H9 (cell line): ENCODE results near the gene SPP1. TPM values are rescaled to one million over a fixed set of nuclear protein-coding genes. Genes with fewer than 3 reads are reported as not detected.

ENCODE experiments used
- DNase-seq: peaks from one replicate; pipeline ENCODE4 v3.0.0-alpha.2; 2017
- H2AFZ ChIP-seq: one replicate; pipeline ENCODE4 v1.6.1; 2013; ENCODE audit warnings: mild to moderate bottlenecking, low read length, control low read depth, moderate library complexity
- H2AK5ac ChIP-seq: 2 replicates; pipeline ENCODE4 v1.6.1; 2013; ENCODE audit warnings: low read length, control low read depth, mixed read lengths; ENCODE audit not compliant: insufficient read length
- H2BK120ac ChIP-seq: one replicate; pipeline ENCODE4 v1.6.1; 2013; ENCODE audit warnings: low read depth, mild to moderate bottlenecking, low read length, control low read depth, inconsistent platforms; ENCODE audit not compliant: poor library complexity, severe bottlenecking
- H2BK12ac ChIP-seq: 2 replicates; pipeline ENCODE4 v1.6.1; 2013; ENCODE audit warnings: low read length, control low read depth, mixed read lengths, low read depth; ENCODE audit not compliant: insufficient read length
- H2BK15ac ChIP-seq: 2 replicates; pipeline ENCODE4 v1.6.1; 2013; ENCODE audit warnings: low read depth, low read length, control low read depth
- H2BK20ac ChIP-seq: one replicate; pipeline ENCODE4 v1.6.1; 2013; ENCODE audit warnings: low read depth, mild to moderate bottlenecking, low read length, control low read depth, inconsistent platforms; ENCODE audit not compliant: poor library complexity, severe bottlenecking
- H2BK5ac ChIP-seq: 2 replicates; pipeline ENCODE4 v1.6.1; 2013; ENCODE audit warnings: low read length, control low read depth, mixed read lengths; ENCODE audit not compliant: insufficient read length
- H3K14ac ChIP-seq: 2 replicates; pipeline ENCODE4 v1.6.1; 2013; ENCODE audit warnings: low read length, control low read depth; ENCODE audit not compliant: insufficient read depth
- H3K18ac ChIP-seq: 2 replicates; pipeline ENCODE4 v1.6.1; 2013; ENCODE audit warnings: low read depth, mild to moderate bottlenecking, mixed read lengths, low read length, control low read depth; ENCODE audit not compliant: insufficient read length
- H3K23ac ChIP-seq: 2 replicates; pipeline ENCODE4 v1.6.1; 2013; ENCODE audit warnings: low read length, control low read depth, mixed read lengths, low read depth; ENCODE audit not compliant: insufficient read length
- H3K23me2 ChIP-seq: 2 replicates; pipeline ENCODE4 v1.6.1; 2013; ENCODE audit warnings: low read depth, mild to moderate bottlenecking, mixed read lengths, low read length, control low read depth; ENCODE audit not compliant: insufficient read length, poor library complexity, severe bottlenecking
- H3K27ac ChIP-seq: 2 replicates; pipeline ENCODE4 v1.5.1; 2013; ENCODE audit warnings: low read length, control low read depth, mixed read lengths, low read depth; ENCODE audit not compliant: insufficient read length
- H3K27me3 ChIP-seq: 2 replicates; pipeline ENCODE4 v1.6.1; 2013; ENCODE audit warnings: low read length, control low read depth, inconsistent platforms; ENCODE audit not compliant: insufficient read depth
- H3K4ac ChIP-seq: 2 replicates; pipeline ENCODE4 v1.6.1; 2013; ENCODE audit warnings: low read depth, mild to moderate bottlenecking, control low read depth, inconsistent platforms, low read length, moderate library complexity
- H3K4me1 ChIP-seq: 2 replicates; pipeline ENCODE4 v1.6.1; 2013; ENCODE audit warnings: low read length, control low read depth, inconsistent platforms; ENCODE audit not compliant: insufficient read depth
- H3K4me2 ChIP-seq: 2 replicates; pipeline ENCODE4 v1.6.1; 2013; ENCODE audit warnings: low read length, control low read depth, mixed read lengths; ENCODE audit not compliant: insufficient read length, insufficient read depth
- H3K56ac ChIP-seq: 2 replicates; pipeline ENCODE4 v1.6.1; 2013; ENCODE audit warnings: low read depth, mild to moderate bottlenecking, mixed read lengths, low read length, control low read depth; ENCODE audit not compliant: insufficient read length
- H3K79me1 ChIP-seq: 2 replicates; pipeline ENCODE4 v1.6.1; 2013; ENCODE audit warnings: low read depth, mild to moderate bottlenecking, moderate library complexity, low read length, control low read depth, inconsistent platforms; ENCODE audit not compliant: insufficient read depth, poor library complexity, severe bottlenecking
- H3K79me2 ChIP-seq: 2 replicates; pipeline ENCODE4 v1.6.1; 2013; ENCODE audit warnings: low read length, control low read depth, inconsistent platforms; ENCODE audit not compliant: insufficient read depth
- H3K9ac ChIP-seq: 2 replicates; pipeline ENCODE4 v1.6.1; 2013; ENCODE audit warnings: low read length, control low read depth, mixed read lengths; ENCODE audit not compliant: insufficient read length; ENCODE audit errors: extremely low read depth
- H3K9me3 ChIP-seq: one replicate; pipeline ENCODE4 v1.6.1; 2013; ENCODE audit warnings: low read depth, low read length, inconsistent platforms; ENCODE audit not compliant: control insufficient read depth
- H3T11ph ChIP-seq: one replicate; pipeline ENCODE4 v1.6.1; 2013; ENCODE audit warnings: mild to moderate bottlenecking, low read length, control low read depth, inconsistent platforms
- H4K20me1 ChIP-seq: one replicate; pipeline ENCODE4 v1.6.1; 2013; ENCODE audit not compliant: control insufficient read depth, insufficient read length, insufficient read depth
- H4K5ac ChIP-seq: 2 replicates; pipeline ENCODE4 v1.6.1; 2013; ENCODE audit warnings: low read depth, mild to moderate bottlenecking, mixed read lengths, low read length, control low read depth; ENCODE audit not compliant: insufficient read length
- H4K8ac ChIP-seq: replicated peaks from 2 replicates; pipeline ENCODE4 v1.6.1; 2013; ENCODE audit warnings: low read length, control low read depth, mixed read lengths, low read depth; ENCODE audit not compliant: insufficient read length
- H4K91ac ChIP-seq: 2 replicates; pipeline ENCODE4 v1.6.1; 2013; ENCODE audit warnings: low read depth, mild to moderate bottlenecking, moderate library complexity, mixed read lengths, low read length, control low read depth; ENCODE audit not compliant: insufficient read length
- H3K27ac Mint-ChIP-seq, 3 experiments: 2 replicates in 2 of 3; 3 replicates in 1 of 3; pipeline ENCODE4 v1.8.0; 2020 to 2021; ENCODE audit warnings: mixed read lengths in 3 of 3, mild to moderate bottlenecking in 1 of 3, moderate library complexity in 1 of 3
- H3K27me3 Mint-ChIP-seq: 2 replicates; pipeline ENCODE4 v1.8.0; 2021; ENCODE audit warnings: low read depth, mild to moderate bottlenecking, moderate library complexity, mixed read lengths
- H3K36me3 Mint-ChIP-seq, 3 experiments: 2 replicates in 2 of 3; 3 replicates in 1 of 3; pipeline ENCODE4 v1.8.0; 2020 to 2021; ENCODE audit warnings: low read depth in 3 of 3, mixed read lengths in 3 of 3; ENCODE audit not compliant: insufficient read depth in 1 of 3
- H3K4me1 Mint-ChIP-seq, 2 experiments: 2 replicates each; pipeline ENCODE4 v1.8.0; 2020; ENCODE audit warnings: mixed read lengths in 2 of 2
- H3K4me3 Mint-ChIP-seq, 2 experiments: 2 replicates in 1 of 2; 3 replicates in 1 of 2; pipeline ENCODE4 v1.8.0; 2020 to 2021; ENCODE audit warnings: mild to moderate bottlenecking in 2 of 2, mixed read lengths in 2 of 2, moderate library complexity in 1 of 2
- H3K9me3 Mint-ChIP-seq, 2 experiments: 2 replicates in 1 of 2; 3 replicates in 1 of 2; pipeline ENCODE4 v1.8.0; 2020; ENCODE audit warnings: mild to moderate bottlenecking in 2 of 2, mixed read lengths in 2 of 2, moderate library complexity in 1 of 2
- WGBS: extraction: QIAGEN DNeasy Blood & Tissue Kit; methylation state at CpG from one replicate; pipeline ENCODE4 v1.1.7; 2013; ENCODE audit warnings: missing lambda C conversion rate, low lambda C conversion rate, mixed read lengths; ENCODE audit not compliant: insufficient read length; ENCODE audit errors: extremely low coverage; 5-methylcytosine and 5-hydroxymethylcytosine counted together
- total RNA-seq: library from RNA; stranded (reverse); gene quantifications from 2 replicates; pipeline ENCODE4 v1.2.1, GENCODE V29; 2021
- TF ChIP-seq, protein P1 (sequence below): fragments of 200-600 bp; sonication (generic); conservative IDR thresholded peaks from 3 replicates; pipeline ENCODE4 v1.8.0; 2021; ENCODE audit warnings: antibody characterized with exemption, mild to moderate bottlenecking

SPP1 gene
- total RNA-seq, 1 experiment from 2014 or later: 13.2 TPM

DNA sequence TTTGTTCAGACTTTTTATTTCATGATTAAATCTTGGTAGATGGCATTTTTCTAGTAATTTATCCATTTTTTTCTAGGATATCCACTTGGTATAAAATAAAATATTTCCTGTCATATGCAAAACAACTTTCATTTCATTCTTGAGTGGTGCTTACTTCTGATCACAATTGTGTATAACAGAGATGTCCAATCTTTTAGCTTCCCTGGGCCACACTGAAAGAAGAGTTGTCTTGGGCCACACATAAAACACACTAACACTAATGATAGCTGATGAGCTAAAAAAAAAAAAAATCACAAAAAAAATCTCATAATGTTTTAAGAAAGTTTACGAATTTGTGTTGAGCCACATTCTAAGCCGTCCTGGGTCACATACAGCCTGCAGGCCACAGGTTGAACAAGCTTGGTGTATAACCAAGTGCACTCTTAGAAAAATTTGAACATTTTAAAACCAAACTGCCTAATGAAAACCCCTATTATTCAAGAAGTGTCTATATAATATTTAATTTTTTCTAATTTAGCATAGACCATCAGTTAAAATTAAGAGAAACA lies 41.3 kb upstream of the SPP1 start:
- H3K23ac ChIP-seq: no peak overlapping the region
- H3K9me3 ChIP-seq: no peaks in the 10 kb centered on the region
- no peak overlapping the region for H4K91ac ChIP-seq
- H3K14ac ChIP-seq: no peak overlapping the region
- H4K20me1 ChIP-seq: no peaks in the 10 kb centered on the region
- H3K27ac Mint-ChIP-seq: peak overlapping the region; percentile 59 to 88 (median 75); a peak in 6 of 7 replicates
- H3K4me1 Mint-ChIP-seq: peaks cover 20 to 33% of the 10 kb centered on the region in 2 experiments
- H4K8ac ChIP-seq: no peak overlapping the region
- no peak overlapping the region for H2AK5ac ChIP-seq
- no peak overlapping the region for H2BK15ac ChIP-seq
- no peak overlapping the region for H3T11ph ChIP-seq
- H3K56ac ChIP-seq: no peak overlapping the region
- H2AFZ ChIP-seq: no peak overlapping the region
- no peaks in the 10 kb centered on the region for H3K79me2 ChIP-seq
- H3K4me3 Mint-ChIP-seq: peak overlapping the region; percentile 12 to 21; a peak in 1 of 5 replicates
- H3K9me3 Mint-ChIP-seq: no peaks in the 10 kb centered on the region
- no peaks in the 10 kb centered on the region; the same call in 1 of the 2 replicates for H3K4me1 ChIP-seq
- no peak overlapping the region for H2BK5ac ChIP-seq
- H3K18ac ChIP-seq: no peak overlapping the region
- H3K27me3 Mint-ChIP-seq: no peaks in the 10 kb centered on the region
- no CpG with 5 or more reads among the region's 2 CpGs for WGBS
- no peak overlapping the region for H2BK20ac ChIP-seq
- H3K36me3 Mint-ChIP-seq: peaks cover 19 to 32% (median 31%) of the 10 kb centered on the region in 3 experiments
- H3K9ac ChIP-seq: no peak overlapping the region
- no peak overlapping the region for H3K4ac ChIP-seq
- no peak overlapping the region for H2BK12ac ChIP-seq
- TF ChIP-seq, protein P1, sequence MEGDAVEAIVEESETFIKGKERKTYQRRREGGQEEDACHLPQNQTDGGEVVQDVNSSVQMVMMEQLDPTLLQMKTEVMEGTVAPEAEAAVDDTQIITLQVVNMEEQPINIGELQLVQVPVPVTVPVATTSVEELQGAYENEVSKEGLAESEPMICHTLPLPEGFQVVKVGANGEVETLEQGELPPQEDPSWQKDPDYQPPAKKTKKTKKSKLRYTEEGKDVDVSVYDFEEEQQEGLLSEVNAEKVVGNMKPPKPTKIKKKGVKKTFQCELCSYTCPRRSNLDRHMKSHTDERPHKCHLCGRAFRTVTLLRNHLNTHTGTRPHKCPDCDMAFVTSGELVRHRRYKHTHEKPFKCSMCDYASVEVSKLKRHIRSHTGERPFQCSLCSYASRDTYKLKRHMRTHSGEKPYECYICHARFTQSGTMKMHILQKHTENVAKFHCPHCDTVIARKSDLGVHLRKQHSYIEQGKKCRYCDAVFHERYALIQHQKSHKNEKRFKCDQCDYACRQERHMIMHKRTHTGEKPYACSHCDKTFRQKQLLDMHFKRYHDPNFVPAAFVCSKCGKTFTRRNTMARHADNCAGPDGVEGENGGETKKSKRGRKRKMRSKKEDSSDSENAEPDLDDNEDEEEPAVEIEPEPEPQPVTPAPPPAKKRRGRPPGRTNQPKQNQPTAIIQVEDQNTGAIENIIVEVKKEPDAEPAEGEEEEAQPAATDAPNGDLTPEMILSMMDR: no peak
- H3K79me1 ChIP-seq: no peaks in the 10 kb centered on the region
- no peak overlapping the region for H3K4me2 ChIP-seq
- no peak overlapping the region for H2BK120ac ChIP-seq
- H4K5ac ChIP-seq: no peak overlapping the region
- H3K27me3 ChIP-seq: no peaks in the 10 kb centered on the region
- no peak for DNase-seq
- H3K27ac ChIP-seq: no peak overlapping the region
- H3K23me2 ChIP-seq: no peaks in the 10 kb centered on the region
